SK-N-SH treated with all-trans-retinoic acid at 6 μM for 48 hours (cell line): ENCODE results near the gene STEAP1.

Experiments
- CSDC2 ChIP-seq: fragments of 250-450 bp; sonication (Bioruptor Pico); IDR thresholded peaks from 2 replicates; pipeline ENCODE4 v1.5.0; 2020; ENCODE audit warnings: mild to moderate bottlenecking, moderate library complexity
- GLIS3 ChIP-seq: fragments of 250-450 bp; sonication (Bioruptor Pico); IDR thresholded peaks from 2 replicates; pipeline ENCODE4 v1.5.0; 2020; ENCODE audit warnings: mild to moderate bottlenecking, moderate library complexity
- ISL1 ChIP-seq: fragments of 250-450 bp; sonication (Bioruptor Pico); IDR thresholded peaks from 2 replicates; pipeline ENCODE4 v2.1.2; 2022; ENCODE audit warnings: mild to moderate bottlenecking, moderate library complexity
- ZNF565 ChIP-seq: fragments of 450-650 bp; formaldehyde crosslinking; conservative IDR thresholded peaks from 2 replicates; pipeline ENCODE4 v1.5.0; 2020; ENCODE audit warnings: low read depth, mild to moderate bottlenecking, moderate library complexity
- TF ChIP-seq, protein P1 (sequence below): fragments of 250-450 bp; sonication (Bioruptor Pico); IDR thresholded peaks from 2 replicates; pipeline ENCODE4 v1.5.1; 2020; ENCODE audit warnings: low read depth, mild to moderate bottlenecking, moderate library complexity

DNA sequence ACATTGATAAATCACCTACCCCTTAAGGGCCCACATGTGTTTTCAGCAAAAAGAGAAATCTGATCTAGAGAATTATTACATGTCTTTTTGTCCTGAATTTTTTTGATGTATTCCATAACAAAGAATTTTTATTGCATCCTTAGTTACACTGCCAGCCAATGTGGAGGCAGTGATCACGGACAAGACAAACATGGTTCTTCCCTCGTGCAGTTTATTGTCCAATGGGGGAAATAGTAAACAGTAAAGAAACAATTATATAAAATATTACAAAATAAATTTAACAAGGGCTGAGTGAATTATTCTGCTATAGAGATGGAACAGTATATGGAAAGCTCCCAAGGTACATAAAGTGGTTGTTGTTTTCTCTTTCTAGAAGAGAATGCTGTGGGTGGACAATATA lies 59.3 kb downstream of the STEAP1 start:
- TF ChIP-seq, protein P1, sequence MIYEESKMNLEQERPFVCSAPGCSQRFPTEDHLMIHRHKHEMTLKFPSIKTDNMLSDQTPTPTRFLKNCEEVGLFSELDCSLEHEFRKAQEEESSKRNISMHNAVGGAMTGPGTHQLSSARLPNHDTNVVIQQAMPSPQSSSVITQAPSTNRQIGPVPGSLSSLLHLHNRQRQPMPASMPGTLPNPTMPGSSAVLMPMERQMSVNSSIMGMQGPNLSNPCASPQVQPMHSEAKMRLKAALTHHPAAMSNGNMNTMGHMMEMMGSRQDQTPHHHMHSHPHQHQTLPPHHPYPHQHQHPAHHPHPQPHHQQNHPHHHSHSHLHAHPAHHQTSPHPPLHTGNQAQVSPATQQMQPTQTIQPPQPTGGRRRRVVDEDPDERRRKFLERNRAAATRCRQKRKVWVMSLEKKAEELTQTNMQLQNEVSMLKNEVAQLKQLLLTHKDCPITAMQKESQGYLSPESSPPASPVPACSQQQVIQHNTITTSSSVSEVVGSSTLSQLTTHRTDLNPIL (CRISPR knock-in tag) = no peak
- no peak for TF ChIP-seq ZNF565 (CRISPR knock-in tag)
- no peak for TF ChIP-seq ISL1 (CRISPR knock-in tag)
- TF ChIP-seq GLIS3 = no peak
- no peak for TF ChIP-seq CSDC2 (CRISPR knock-in tag)
